Mesothelial cell of epicardium (in vitro differentiated cells): ENCODE data around the gene FUT7. TPM values are rescaled to one million over a fixed set of nuclear protein-coding genes. Genes with fewer than 3 reads are reported as not detected.

Source experiments
- DNase-seq, 2 experiments: peaks; one replicate each; pipeline ENCODE4 v3.0.0; 2021; ENCODE audit warnings: low spot score in 2 of 2; ENCODE audit not compliant: unreplicated experiment in 2 of 2
- H3K27ac Mint-ChIP-seq: 2 replicates; pipeline ENCODE4 v1.8.0; 2021; ENCODE audit warnings: mixed read lengths
- H3K27me3 Mint-ChIP-seq: 2 replicates; pipeline ENCODE4 v1.8.0; 2021; ENCODE audit warnings: low read depth, mixed read lengths
- H3K36me3 Mint-ChIP-seq: 2 replicates; pipeline ENCODE4 v1.8.0; 2021; ENCODE audit warnings: mixed read lengths
- H3K4me1 Mint-ChIP-seq: 2 replicates; pipeline ENCODE4 v1.8.0; 2021; ENCODE audit warnings: mixed read lengths
- H3K4me3 Mint-ChIP-seq: 2 replicates; pipeline ENCODE4 v1.8.0; 2021; ENCODE audit warnings: mild to moderate bottlenecking, moderate library complexity, mixed read lengths
- H3K9me3 Mint-ChIP-seq: 2 replicates; pipeline ENCODE4 v1.8.0; 2021; ENCODE audit warnings: mixed read lengths
- CTCF ChIP-seq: fragments of 200-600 bp; sonication (generic); IDR thresholded peaks from one replicate; pipeline ENCODE4 v1.5.0; 2021; ENCODE audit warnings: antibody characterized with exemption; ENCODE audit not compliant: unreplicated experiment
- total RNA-seq: library from RNA; stranded (reverse); gene quantifications from 3 replicates; pipeline ENCODE4 v1.2.1, GENCODE V29; 2021

FUT7 gene
- total RNA-seq, 1 donor from 2014 or later: 0.13 TPM

GRCh38 chr9:137000177-137000930 is 31.5 kb downstream of the FUT7 start:
- no peak for DNase-seq
- peaks cover 24% of the 10 kb centered on the region for H3K4me1 Mint-ChIP-seq
- H3K36me3 Mint-ChIP-seq: no peaks in the 10 kb centered on the region
- peaks cover 5% of the 10 kb centered on the region for H3K9me3 Mint-ChIP-seq
- H3K27ac Mint-ChIP-seq: peak overlapping the region; percentile 88
- no peak for TF ChIP-seq CTCF
- no peak overlapping the region for H3K4me3 Mint-ChIP-seq
- H3K27me3 Mint-ChIP-seq: no peaks in the 10 kb centered on the region

DNA sequence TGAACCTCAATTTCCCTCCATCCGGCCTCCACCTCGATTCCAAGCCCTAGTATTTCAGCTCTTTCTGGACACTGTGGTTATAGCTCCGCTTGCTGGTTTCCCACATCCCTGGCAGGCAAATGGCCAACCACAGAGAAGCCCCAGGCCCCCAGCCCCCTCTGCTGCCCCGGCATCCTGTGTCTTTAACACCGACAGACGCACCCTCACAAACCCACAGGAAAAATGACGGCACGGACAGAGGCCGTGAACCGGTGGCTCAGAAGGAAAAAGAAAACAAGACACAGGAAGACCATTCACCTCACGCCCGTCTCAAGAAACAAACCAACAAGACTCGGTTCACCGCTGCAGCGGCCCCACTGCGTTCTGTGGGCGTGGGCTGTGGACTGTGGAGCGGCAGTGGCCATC is 34.1 kb downstream of the FUT7 start:
- Mint-ChIP-seq H3K9me3 (no peaks in the 10 kb centered on the region), H3K27ac (no peak overlapping the region), H3K4me3 (peak overlapping the region; percentile 3), H3K27me3 (no peaks in the 10 kb centered on the region), H3K36me3 (no peaks in the 10 kb centered on the region), H3K4me1 (peaks cover 32% of the 10 kb centered on the region)
- no peak for TF ChIP-seq CTCF
- no peak for DNase-seq

DNA sequence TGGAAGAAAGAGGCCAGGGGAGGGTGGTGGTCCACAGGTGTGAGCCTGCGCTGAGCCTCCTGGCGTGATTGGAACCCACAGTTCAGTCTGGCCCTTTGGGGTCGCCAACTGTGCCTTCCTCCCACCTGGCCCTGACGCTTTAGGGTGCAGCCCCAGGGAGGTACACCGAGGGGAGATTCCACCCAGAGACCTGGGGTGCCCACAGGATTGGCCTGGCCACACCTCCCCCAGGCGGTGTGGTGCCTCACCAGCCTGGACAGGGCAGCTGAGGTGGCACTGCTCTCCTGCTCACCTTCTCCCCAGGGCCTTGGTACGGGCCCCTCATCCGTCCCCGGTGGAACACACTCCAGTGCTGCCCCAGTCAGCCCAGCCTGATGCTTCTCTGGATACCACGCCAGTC is 34.5 kb downstream of the FUT7 start:
- Mint-ChIP-seq H3K4me3 (peak overlapping the region; percentile 3), H3K27ac (no peak overlapping the region), H3K36me3 (no peaks in the 10 kb centered on the region), H3K4me1 (peaks cover 35% of the 10 kb centered on the region), H3K27me3 (no peaks in the 10 kb centered on the region), H3K9me3 (no peaks in the 10 kb centered on the region)
- DNase-seq: no peak
- TF ChIP-seq CTCF: no peak

- no peak for TF ChIP-seq CTCF
- no peaks in the 10 kb centered on the region for H3K9me3 Mint-ChIP-seq
- no peaks in the 10 kb centered on the region for H3K36me3 Mint-ChIP-seq
- peaks cover 35% of the 10 kb centered on the region for H3K4me1 Mint-ChIP-seq
- peak within 1 kb of the TSS; percentile 16 for H3K27ac Mint-ChIP-seq
- no peak for DNase-seq
- H3K27me3 Mint-ChIP-seq: no peaks in the 10 kb centered on the region
- H3K4me3 Mint-ChIP-seq: peak within 1 kb of the TSS; percentile 55
Observed at GRCh38 chr9:136996361-136997292, 35.3 kb downstream of the FUT7 start, which contains the start of gene CLIC3. Gene CLIC3 (minus strand): TSS chr9:136996568. CDS start chr9:136996543, 25 bp downstream.

DNA sequence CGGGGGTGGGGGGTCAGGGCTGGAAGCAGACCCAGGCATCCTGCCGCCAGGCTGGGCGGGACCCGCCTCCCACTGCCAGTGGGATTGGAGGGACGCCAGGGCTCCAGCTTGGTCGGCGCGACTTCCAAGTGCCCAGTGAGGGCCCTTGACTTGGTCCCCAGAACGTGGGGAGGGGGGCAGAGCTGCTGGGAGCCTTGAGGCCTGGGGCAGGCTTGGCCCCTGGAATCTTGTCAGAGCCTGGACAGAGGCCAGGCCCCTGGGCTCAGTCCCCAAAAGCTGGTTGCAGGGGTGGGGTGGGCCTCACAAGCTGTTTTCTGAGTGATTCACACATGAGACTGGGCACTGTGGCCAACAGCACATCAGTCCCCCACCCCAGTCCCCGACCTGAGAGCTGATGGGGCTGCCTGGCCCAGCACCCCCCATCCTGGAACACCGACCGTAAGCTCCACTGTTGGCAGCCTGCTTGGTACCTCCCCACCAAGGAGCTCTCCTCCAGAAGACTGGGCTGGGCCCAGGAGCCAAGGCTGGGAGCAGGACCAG is 36.0 kb downstream of the FUT7 start:
- TF ChIP-seq CTCF: no peak
- Mint-ChIP-seq H3K27ac (peak overlapping the region; percentile 16), H3K36me3 (no peaks in the 10 kb centered on the region), H3K4me1 (peaks cover 35% of the 10 kb centered on the region), H3K4me3 (peak overlapping the region; percentile 55), H3K27me3 (no peaks in the 10 kb centered on the region), H3K9me3 (peaks cover under 1% of the 10 kb centered on the region)
- DNase-seq: no peak
